Hair follicular keratinocyte (primary cell): ENCODE results near the gene RBP5. TPM values are rescaled to one million over a fixed set of nuclear protein-coding genes. Genes with fewer than 3 reads are reported as not detected.

Source experiments
- total RNA-seq: library from RNA; depleted of rRNA; stranded (reverse); fragments of >200 nt; gene quantifications from 2 replicates; pipeline ENCODE4 v1.2.3, GENCODE V29; 2015

Gene RBP5, protein sequence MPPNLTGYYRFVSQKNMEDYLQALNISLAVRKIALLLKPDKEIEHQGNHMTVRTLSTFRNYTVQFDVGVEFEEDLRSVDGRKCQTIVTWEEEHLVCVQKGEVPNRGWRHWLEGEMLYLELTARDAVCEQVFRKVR
- not detected in 2 replicates for total RNA-seq

GRCh38 chr12:7128681-7129286, at the start of gene RBP5:
Gene RBP5, minus strand, starts transcription at chr12:7128889. Its CDS starts 114 bp downstream, at chr12:7128775.

DNA sequence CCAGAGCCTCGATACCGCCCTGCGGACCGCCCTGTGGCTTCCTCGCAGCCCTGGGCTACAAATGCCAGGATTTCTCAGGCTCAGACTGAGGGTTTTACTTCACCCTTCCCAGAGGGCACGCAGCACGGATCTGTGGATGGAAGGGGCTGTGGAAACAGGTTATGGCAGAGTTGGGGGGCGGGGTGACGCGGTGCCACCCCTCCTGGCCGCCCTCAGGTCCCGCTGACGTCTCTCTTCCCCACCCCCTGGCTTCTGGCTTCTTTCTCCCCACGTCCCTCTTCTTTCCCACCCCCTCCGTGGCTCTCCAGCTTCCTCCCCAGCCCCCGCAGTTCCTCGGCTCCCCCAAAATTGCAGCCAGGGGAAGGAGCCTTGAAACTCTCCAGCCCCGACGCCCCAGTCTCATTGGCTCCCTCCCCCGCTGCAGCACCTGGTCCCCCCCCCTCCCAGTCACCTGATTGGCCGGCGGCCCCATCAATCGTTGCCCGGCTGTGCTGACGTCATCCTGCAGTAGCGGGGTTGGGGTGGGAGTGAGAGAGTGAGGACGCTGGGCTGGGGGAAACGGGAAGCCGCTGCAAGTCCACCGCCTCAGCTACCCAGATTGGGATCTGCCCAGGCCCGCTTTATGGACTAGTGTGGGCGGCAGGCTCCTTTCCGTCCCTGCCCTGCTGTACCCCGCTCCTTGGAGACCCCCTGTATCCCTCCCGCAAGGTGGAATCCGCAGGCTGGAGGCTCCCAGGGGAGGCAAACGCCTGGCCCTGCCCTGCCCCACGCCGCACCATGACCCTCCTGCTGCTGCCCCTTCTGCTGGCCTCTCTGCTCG, 1.4 kb upstream of the RBP5 start, which contains the start of gene CLSTN3:
Gene CLSTN3 (plus strand): TSS at position 500 of the 820 bp plus-strand sequence. CDS start 278 bp downstream, at position 778.

GRCh38 chr12:7108796-7109571, 19.7 kb downstream of the RBP5 start, which contains the start of gene C1RL:
Gene C1RL, minus strand, starts transcription at chr12:7109214. Its CDS starts 34 bp downstream, at chr12:7109180.

GRCh38 chr12:7092229-7092985, 36.3 kb downstream of the RBP5 start, which contains the start of gene C1R:
Gene C1R, minus strand, starts transcription at chr12:7092445. Its CDS starts 57 bp downstream, at chr12:7092388.

Other genes starting within 250 kb of the RBP5 start
- gene LRRC23, start 224.1 kb downstream of the RBP5 start, total RNA-seq, result 4.1 and 6.2 TPM in 2 replicates
- 0.68 and 2.1 TPM in 2 replicates for gene ENO2, start 214.3 kb downstream of the RBP5 start, total RNA-seq
- gene ATN1, start 200.9 kb downstream of the RBP5 start, total RNA-seq, result 8.4 and 17.5 TPM in 2 replicates
- gene RNU7-1, start 185.1 kb downstream of the RBP5 start, total RNA-seq, result not detected in 2 replicates
- 146 and 147 TPM in 2 replicates for gene C12orf57, start 184.9 kb downstream of the RBP5 start, total RNA-seq
- 20.9 and 24.3 TPM in 2 replicates for gene PTPN6, start 177.5 kb downstream of the RBP5 start, total RNA-seq
- 300 and 356 TPM in 2 replicates for gene PHB2, start 158.2 kb downstream of the RBP5 start, total RNA-seq
- 87.1 and 114 TPM in 2 replicates for gene EMG1, start 158.0 kb downstream of the RBP5 start, total RNA-seq
- 17.3 and 32.2 TPM in 2 replicates for gene LPCAT3, start 110.4 kb downstream of the RBP5 start, total RNA-seq
- 1.9 and 6.0 TPM in 2 replicates for gene C1S, start 68.2 kb downstream of the RBP5 start, total RNA-seq
- 11.9 and 12.6 TPM in 2 replicates for gene C1R, start 36.4 kb downstream of the RBP5 start, total RNA-seq
- gene C1RL, start 19.7 kb downstream of the RBP5 start, total RNA-seq, result 19.4 and 29.4 TPM in 2 replicates
- gene CLSTN3, start 1.5 kb upstream of the RBP5 start, total RNA-seq, result 6.4 and 17.6 TPM in 2 replicates
- 12.9 and 13.4 TPM in 2 replicates for gene PEX5, start 60.8 kb upstream of the RBP5 start, total RNA-seq
- gene ACSM4, start 175.2 kb upstream of the RBP5 start, total RNA-seq, result not detected in 2 replicates